ENCODE measurements around the gene SCMH1.

Gene SCMH1

DNA sequence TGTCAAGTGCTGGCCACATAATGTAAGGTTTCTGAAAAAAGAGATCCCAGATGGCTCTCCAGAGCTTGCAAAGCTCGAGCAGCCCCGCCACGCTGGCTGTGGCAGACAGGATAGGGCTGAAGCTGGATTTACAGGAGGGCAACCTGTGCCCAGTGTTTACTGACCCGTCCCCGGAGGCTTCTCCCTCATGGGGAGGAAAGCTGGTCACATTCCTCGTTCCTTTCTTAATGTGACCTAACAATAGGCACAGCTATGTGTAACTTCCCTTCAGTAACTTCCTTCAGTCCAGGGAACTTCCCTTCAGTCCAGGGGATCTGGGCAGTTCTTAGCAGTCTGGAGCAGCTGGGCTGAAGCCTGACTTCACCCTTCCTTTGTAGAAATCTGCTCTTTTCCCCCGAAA is 228.3 kb downstream of the SCMH1 start:
- TF ChIP-seq, protein P1, sequence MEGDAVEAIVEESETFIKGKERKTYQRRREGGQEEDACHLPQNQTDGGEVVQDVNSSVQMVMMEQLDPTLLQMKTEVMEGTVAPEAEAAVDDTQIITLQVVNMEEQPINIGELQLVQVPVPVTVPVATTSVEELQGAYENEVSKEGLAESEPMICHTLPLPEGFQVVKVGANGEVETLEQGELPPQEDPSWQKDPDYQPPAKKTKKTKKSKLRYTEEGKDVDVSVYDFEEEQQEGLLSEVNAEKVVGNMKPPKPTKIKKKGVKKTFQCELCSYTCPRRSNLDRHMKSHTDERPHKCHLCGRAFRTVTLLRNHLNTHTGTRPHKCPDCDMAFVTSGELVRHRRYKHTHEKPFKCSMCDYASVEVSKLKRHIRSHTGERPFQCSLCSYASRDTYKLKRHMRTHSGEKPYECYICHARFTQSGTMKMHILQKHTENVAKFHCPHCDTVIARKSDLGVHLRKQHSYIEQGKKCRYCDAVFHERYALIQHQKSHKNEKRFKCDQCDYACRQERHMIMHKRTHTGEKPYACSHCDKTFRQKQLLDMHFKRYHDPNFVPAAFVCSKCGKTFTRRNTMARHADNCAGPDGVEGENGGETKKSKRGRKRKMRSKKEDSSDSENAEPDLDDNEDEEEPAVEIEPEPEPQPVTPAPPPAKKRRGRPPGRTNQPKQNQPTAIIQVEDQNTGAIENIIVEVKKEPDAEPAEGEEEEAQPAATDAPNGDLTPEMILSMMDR (IDR thresholded peaks at IDR 0.05; ENCODE audit: borderline replicate concordance, control extremely low read depth, extremely low read depth, insufficient read depth, missing control alignments): no peak
- DNase-seq (ENCODE audit: low spot score): no peak
- in situ Hi-C loops (cut with MboI; ENCODE audit: low sequenced_read_pairs, unreplicated experiment): no loop called here

DNA sequence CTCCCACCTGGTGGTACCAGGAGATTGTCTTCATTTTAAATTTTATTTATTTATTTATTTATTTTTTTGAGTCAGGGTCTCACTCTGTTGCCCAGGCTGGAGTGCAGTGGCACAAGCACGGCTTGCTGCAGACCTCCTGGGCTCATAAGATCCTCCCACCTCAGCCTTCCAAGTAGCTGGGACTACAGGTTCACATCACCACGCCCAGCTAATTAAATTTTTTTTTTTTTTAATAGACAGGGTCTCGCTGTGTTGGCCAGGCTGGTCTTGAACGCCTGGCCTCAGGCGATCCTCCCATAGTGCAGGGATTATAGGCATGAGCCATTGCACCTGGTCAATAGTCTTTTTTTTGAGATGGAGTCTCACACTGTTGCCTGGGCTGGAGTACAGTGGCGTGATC is 229.1 kb downstream of the SCMH1 start:
- TF ChIP-seq, protein P1 (IDR thresholded peaks at IDR 0.05; ENCODE audit: borderline replicate concordance, control extremely low read depth, extremely low read depth, insufficient read depth, missing control alignments): no peak
- no peak for DNase-seq (ENCODE audit: low spot score)
- in situ Hi-C loops (cut with MboI; ENCODE audit: low sequenced_read_pairs, unreplicated experiment): no loop called here

DNA sequence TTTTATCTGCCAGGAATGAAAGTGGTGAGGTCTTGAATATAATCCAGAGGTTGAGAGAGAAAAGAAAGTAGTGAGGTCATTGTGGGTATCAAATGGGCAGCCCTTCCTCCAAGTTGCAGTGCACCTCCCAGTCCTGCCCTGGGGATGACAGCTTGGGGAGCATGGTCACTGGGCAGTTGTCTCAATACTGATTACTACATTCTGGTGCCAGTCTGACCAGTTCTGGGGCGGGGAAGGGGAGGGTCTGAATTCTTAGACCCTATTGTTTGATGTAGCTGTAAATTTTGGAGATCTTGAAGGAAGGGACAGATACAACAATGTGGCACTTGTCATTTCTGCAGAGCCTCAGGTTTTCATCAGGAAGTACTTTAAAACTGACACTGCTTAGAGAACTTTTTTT is 231.8 kb downstream of the SCMH1 start:
- TF ChIP-seq, protein P1 (IDR thresholded peaks at IDR 0.05; ENCODE audit: borderline replicate concordance, control extremely low read depth, extremely low read depth, insufficient read depth, missing control alignments): no peak
- in situ Hi-C loops (cut with MboI; ENCODE audit: low sequenced_read_pairs, unreplicated experiment): no loop called here
- no peak for DNase-seq (ENCODE audit: low spot score)

DNA sequence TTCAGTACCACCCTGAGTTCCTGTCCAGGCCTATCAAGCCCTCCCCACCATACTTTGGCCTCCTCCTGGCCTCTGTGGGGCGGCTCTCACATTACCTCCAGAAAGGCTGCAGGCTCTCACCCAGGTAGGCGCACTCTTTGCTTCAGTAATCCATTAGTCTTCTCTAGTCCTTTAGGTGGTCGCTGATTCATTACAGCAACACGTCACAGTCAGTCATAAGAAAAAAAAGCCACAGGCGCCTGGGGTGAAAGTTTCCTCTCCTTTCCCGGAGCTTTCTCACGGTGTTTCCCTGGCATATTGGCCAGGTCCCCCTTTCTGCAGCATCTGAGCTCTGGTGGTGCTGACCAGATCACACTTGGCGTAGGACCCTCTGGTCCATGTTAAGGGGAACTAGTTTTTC is 232.6 kb downstream of the SCMH1 start:
- TF ChIP-seq, protein P1 (IDR thresholded peaks at IDR 0.05; ENCODE audit: borderline replicate concordance, control extremely low read depth, extremely low read depth, insufficient read depth, missing control alignments): no peak
- in situ Hi-C loops (cut with MboI; ENCODE audit: low sequenced_read_pairs, unreplicated experiment): no loop called here
- no peak for DNase-seq (ENCODE audit: low spot score)

DNA sequence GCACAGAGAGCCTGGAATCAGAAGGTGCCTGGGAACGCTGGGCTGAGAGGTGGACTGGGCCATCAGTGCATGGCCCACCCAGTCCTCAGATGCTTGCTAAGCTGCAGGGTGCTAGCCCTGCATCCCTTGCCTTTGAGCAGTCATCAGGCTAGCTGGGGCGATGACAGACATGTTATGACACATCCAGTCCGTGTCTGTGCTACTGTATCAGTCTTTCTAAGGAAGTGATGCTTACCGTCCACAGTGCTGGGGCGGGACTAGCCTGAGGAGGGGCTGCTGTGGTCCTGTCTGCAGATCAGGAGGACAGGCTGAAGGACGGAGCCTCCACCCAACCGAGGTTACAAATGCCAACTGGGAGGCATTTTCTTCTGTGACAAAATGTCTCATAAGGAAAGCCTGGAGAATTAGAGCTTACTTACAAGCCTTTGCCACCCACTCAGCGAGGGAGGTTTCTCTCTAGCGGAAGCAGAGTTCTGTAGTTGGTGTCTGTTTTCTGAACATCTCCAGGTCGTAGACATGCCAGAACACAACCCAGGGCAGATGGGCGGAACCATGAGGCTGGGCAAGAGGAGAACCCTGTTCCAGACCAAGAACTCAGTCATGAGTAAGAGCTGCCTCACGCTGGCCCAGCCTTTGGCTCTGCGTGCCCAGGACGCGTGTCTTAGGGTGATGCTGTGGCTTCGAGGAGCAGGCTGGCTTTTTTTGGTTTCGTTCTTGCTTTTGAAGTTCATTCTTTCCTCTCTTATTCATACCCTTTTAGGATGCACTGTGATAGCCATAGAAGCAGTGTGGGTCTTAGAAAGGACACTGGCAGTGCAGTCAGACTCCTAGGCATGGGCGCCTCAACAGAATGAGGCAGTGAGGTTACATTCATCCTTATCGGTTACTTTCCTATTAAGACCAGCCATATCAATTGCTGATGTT is 234.9 kb downstream of the SCMH1 start:
- DNase-seq (ENCODE audit: low spot score): no peak
- TF ChIP-seq, protein P1 (IDR thresholded peaks at IDR 0.05; ENCODE audit: borderline replicate concordance, control extremely low read depth, extremely low read depth, insufficient read depth, missing control alignments): no peak
- in situ Hi-C loops (cut with MboI; ENCODE audit: low sequenced_read_pairs, unreplicated experiment): no loop called here

DNA sequence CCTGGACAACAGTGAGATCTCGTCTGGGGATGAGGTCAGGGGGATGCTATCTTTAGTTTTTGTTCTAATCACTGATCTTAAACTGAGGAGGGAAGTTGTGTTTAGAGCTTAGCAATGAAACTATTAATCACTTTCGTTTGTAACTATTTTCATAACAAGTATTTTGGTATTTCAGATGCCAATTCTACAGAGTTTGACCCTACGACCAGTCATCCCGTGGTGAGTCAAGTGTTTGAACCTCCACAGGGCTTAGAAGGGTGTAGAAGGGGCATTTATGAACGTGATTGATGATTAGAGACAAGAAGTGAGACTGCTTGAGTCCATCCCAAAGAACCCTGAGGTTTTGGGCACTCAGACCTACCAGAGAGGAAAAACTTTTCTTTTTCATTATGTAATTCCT is 236.2 kb downstream of the SCMH1 start:
- in situ Hi-C loops (cut with MboI; ENCODE audit: low sequenced_read_pairs, unreplicated experiment): no loop called here
- TF ChIP-seq, protein P1 (IDR thresholded peaks at IDR 0.05; ENCODE audit: borderline replicate concordance, control extremely low read depth, extremely low read depth, insufficient read depth, missing control alignments): no peak
- no peak for DNase-seq (ENCODE audit: low spot score)

All from GM13976 (cell line).